GM12873 (cell line): Measurements from ENCODE around the gene AFAP1.

ENCODE experiments used
- TF ChIP-seq, protein P1 (sequence below): IDR thresholded peaks from 2 replicates; pipeline ENCODE4 v1.5.1; 2012; ENCODE audit warnings: low read depth, mild to moderate bottlenecking, moderate library complexity, low read length, control low read depth; ENCODE audit not compliant: insufficient read depth; ENCODE audit errors: missing control alignments

AFAP1 gene

DNA sequence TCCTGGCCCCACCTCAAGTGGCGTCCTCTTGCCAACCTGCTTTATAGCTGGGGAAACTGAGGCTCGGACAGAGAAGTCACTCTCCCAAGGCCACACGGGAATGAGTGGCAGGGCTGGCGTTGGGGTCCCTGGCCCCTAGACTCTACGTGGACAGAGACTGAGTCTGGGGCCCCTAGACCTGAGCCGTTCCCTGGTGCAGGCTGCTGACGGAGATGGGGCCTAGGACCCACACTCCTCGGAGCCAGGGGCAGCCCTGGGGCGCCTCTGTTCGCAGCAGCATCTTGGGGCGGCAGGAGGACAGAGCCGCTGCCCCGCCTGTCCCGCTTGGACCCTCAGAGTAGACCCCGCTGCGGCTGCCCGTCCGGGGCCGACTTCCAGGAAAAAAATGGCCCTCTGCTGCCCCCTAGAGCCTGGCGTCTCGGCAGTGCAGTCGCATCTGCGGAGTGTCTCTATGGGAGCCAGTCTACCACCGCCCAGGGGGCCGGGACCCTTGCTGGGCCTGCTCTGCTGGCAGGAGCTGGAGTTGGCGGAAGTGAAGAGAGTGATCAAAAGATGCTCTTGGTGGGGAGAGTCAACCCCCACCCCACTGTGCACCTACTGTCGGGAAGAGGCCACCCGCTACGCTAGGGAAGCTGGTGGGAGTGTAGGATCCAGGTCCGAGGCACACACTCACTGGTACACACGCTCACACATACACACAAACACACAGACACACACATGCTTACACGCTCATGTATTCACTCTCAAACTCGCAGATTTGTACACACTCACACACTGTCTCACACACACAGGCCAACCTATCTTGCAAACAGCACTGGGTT lies 220.1 kb downstream of the AFAP1 start:
- TF ChIP-seq, protein P1, sequence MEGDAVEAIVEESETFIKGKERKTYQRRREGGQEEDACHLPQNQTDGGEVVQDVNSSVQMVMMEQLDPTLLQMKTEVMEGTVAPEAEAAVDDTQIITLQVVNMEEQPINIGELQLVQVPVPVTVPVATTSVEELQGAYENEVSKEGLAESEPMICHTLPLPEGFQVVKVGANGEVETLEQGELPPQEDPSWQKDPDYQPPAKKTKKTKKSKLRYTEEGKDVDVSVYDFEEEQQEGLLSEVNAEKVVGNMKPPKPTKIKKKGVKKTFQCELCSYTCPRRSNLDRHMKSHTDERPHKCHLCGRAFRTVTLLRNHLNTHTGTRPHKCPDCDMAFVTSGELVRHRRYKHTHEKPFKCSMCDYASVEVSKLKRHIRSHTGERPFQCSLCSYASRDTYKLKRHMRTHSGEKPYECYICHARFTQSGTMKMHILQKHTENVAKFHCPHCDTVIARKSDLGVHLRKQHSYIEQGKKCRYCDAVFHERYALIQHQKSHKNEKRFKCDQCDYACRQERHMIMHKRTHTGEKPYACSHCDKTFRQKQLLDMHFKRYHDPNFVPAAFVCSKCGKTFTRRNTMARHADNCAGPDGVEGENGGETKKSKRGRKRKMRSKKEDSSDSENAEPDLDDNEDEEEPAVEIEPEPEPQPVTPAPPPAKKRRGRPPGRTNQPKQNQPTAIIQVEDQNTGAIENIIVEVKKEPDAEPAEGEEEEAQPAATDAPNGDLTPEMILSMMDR, result peak; percentile 76

DNA sequence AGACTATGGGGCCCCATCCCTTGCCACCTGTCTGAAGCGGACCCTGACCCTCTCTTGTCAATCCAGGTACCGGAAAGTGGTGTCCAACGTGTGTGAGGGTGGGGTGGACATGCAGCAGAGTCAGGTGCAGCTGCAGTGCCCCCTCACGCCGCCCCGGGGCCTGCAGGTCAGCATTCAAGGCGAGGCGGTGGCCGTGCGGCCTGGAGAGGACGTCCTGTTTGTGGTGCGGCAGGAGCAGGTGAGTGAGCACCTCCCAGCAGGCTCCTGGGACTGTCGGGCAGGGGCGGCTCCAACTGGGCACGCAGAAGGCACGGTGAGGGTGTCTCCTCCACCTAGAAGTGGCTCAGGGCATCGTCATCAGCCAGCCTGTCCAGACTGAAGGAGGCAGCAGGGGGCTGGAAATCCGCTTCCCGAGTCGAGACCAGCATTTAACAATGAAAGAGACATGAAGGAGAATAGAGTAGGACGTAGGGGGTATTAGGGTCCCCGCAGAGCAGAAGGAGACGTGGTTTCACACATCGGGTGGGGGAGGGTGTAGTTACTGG lies 221.6 kb downstream of the AFAP1 start:
- TF ChIP-seq, protein P1, result no peak

DNA sequence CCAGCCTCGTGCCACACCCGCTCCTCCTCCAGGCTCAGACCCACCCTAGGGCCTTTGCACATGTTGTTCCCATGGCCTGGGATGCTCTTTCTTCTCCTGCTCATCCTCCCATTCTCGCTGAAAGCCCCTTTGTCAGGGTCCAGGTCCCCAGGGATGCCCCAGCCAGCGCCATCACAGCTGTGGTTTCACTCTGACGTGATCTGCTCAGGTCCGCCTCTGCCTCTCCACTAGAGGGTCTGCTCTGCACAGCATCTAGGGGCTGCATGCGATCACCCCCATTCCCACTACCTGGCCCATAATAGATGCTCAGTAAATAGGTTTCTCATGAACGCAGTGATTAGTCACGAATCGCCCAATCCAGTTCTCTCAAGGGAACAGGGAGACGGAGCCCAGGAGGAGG lies 222.5 kb downstream of the AFAP1 start:
- TF ChIP-seq, protein P1, result no peak

DNA sequence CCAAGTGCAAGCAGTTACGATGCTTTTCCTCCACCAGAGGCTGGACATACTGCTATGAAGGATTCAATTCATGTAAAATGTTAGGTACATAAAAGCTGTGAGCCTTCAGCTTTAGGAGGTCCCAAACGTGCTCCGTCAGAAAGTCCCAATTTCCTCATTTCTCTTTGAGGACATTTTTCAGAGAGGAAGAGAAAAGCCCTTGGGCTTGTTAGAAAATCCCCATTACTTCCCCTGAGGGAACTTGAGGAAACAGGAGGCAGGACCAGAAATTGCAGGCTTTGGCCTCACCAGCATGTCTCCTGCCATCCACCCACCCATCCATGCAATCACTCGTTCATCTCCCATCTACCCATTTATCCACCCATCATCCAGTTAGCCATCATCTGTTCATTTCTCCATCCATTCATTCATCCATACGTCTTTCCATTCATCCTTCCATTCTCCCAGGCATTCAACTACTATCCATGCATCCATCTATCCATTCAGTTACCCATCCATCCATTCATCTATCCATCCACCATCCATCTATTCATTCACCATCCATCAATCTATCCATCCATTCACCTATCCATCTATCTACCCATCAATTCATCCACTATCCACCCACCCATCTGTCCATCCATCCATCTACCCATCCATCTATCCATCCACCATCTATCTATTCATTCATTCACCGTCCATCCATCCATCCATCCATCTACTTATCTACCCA lies 223.5 kb downstream of the AFAP1 start:
- TF ChIP-seq, protein P1, result no peak

DNA sequence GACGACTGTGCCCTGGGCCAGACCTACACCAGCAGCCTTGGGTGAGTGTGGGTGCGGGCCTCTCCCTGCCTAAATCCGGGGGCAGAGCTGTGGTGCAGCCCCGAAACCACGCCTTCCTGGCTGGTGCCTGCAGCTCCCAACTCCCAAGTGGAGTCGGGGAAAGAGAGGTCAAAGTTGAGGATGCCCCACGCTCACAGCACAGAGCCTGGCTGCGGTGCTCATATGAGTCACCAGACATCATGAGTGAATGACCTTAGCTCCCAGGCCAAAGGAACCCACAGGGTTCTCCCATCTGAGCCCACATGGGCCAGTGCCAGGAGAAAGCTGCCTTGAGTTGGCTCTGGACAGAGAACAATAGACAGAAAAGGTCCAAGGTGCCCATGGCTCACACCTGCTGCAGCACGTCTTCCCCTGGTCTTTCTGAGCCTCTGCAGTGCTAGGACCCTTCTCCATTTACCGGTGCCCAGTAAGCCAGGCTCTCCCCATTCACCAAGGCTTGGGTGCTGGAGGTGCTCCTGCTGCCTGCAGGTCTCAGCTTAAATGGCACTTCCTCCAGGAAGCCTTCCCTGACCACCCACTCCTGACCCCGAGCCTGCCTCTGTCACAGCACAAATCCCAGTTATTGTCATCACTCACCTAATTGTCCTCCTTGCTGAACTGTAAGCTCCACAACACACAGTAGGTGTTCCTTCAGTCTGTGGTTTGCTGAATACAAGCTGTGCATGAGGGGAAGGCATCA lies 224.2 kb downstream of the AFAP1 start:
- TF ChIP-seq, protein P1, result no peak

DNA sequence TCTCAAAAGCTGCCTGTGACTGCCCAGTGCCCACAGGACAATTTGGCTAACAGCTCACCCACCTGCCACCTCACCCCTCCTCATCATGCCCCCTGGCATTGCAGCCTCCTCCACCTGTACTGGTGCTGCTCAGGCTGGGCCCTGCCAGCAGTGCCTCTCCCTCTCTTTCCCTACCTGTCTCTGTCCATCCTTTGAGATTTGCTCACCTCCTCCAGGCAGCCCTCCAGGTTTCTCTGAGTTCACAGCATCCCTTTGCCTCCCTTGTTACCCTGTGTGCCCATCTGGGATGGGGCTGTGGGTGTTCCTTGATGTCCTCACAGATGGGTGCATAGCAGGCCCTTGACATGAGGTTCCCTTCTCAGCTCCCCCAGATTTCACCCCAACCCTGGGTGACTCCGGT lies 224.9 kb downstream of the AFAP1 start:
- TF ChIP-seq, protein P1, result no peak
